Fibroblast of lung (primary cell): ENCODE measurements around the gene PADI2. TPM values are rescaled to one million over a fixed set of nuclear protein-coding genes. Genes with fewer than 3 reads are reported as not detected.
A peak's percentile ranks its signal among the peaks of the same experiment; 100 is the strongest.

ENCODE experiments used
- DNase-seq, 2 donors: peaks; one replicate each; pipeline versions ENCODE4 v3.0.0 to v3.0.0-alpha.2; 2010; ENCODE audit warnings: low read depth in 2 of 2
- H2AFZ ChIP-seq: 2 replicates; pipeline ENCODE4 v1.5.1; 2012; ENCODE audit warnings: low read length, control low read depth, inconsistent platforms
- H3K27ac ChIP-seq: 2 replicates; pipeline ENCODE4 v1.5.1; 2011; ENCODE audit warnings: low read length, control low read depth; ENCODE audit not compliant: insufficient read depth
- H3K27me3 ChIP-seq: 2 replicates; pipeline ENCODE4 v1.5.1; 2011; ENCODE audit warnings: mild to moderate bottlenecking, low read length; ENCODE audit not compliant: control insufficient read depth, insufficient read depth
- H3K36me3 ChIP-seq: 2 replicates; pipeline ENCODE4 v1.5.1; 2011; ENCODE audit warnings: low read length; ENCODE audit not compliant: control insufficient read depth, insufficient read depth
- H3K4me1 ChIP-seq: 2 replicates; pipeline ENCODE4 v1.5.1; 2011; ENCODE audit warnings: low read length; ENCODE audit not compliant: control insufficient read depth, insufficient read depth; ENCODE audit errors: extremely low read depth
- H3K4me2 ChIP-seq: 2 replicates; pipeline ENCODE4 v1.5.1; 2011; ENCODE audit warnings: low read length, control low read depth; ENCODE audit not compliant: insufficient read depth; ENCODE audit errors: extremely low read depth
- H3K4me3 ChIP-seq, 4 experiments: fragments of 200-600 bp in 1 of 4; sonication (generic) in 1 of 4; replicated peaks in 1 of 4; 2 replicates each; pipeline ENCODE4 v1.5.1; 2011 to 2016; ENCODE audit warnings: low read length in 4 of 4, low read depth in 3 of 4, mild to moderate bottlenecking in 3 of 4, control low read depth in 2 of 4, inconsistent platforms in 1 of 4, mixed read lengths in 1 of 4; ENCODE audit not compliant: insufficient read depth in 1 of 4; ENCODE audit errors: control extremely low read depth in 1 of 4
- H3K79me2 ChIP-seq: 2 replicates; pipeline ENCODE4 v1.5.1; 2012; ENCODE audit warnings: mild to moderate bottlenecking, low read length, inconsistent platforms; ENCODE audit not compliant: control insufficient read depth, insufficient read depth
- H3K9ac ChIP-seq: 2 replicates; pipeline ENCODE4 v1.5.1; 2011; ENCODE audit warnings: mild to moderate bottlenecking, low read length, control low read depth; ENCODE audit not compliant: insufficient read depth
- H3K9me3 ChIP-seq: 2 replicates; pipeline ENCODE4 v1.5.1; 2012; ENCODE audit warnings: low read depth, low read length; ENCODE audit not compliant: control insufficient read depth, insufficient read depth
- H4K20me1 ChIP-seq: 2 replicates; pipeline ENCODE4 v1.5.1; 2011; ENCODE audit warnings: low read length; ENCODE audit not compliant: control insufficient read depth, insufficient read depth; ENCODE audit errors: extremely low read depth
- CTCF ChIP-seq, 2 donors: IDR thresholded peaks in 1 of 2; conservative IDR thresholded peaks in 1 of 2; 1 replicate in 1 of 2; 2 replicates in 1 of 2; pipeline ENCODE4 v1.5.1; 2011 to 2012; ENCODE audit warnings: low read length in 2 of 2, control low read depth in 1 of 2, inconsistent platforms in 1 of 2, low read depth in 1 of 2, mild to moderate bottlenecking in 1 of 2
- EZH2 ChIP-seq: IDR thresholded peaks from 2 replicates; pipeline ENCODE4 v1.5.1; 2012; ENCODE audit warnings: low read length, control low read depth, mild to moderate bottlenecking; ENCODE audit errors: missing control alignments
- polyA plus RNA-seq, 2 donors: library from polyadenylated mRNA; depleted of rRNA in 1 of 2; stranded (reverse) in 1 of 2; unstranded in 1 of 2; fragments of >200 nt; gene quantifications; 2 replicates each; pipeline ENCODE4 v1.2.1, GENCODE V29; 2011 to 2012; ENCODE audit warnings: missing spikeins in 1 of 2
- total RNA-seq: library from RNA; depleted of rRNA; stranded (reverse); fragments of >200 nt; gene quantifications from 2 replicates; pipeline ENCODE4 v1.2.1, GENCODE V29; 2014

Gene PADI2
- total and polyA plus RNA-seq, 2 donors (not counting 1 experiment from before 2014, with no cell fraction given), result 0.03 TPM; not detected in 1

GRCh38 chr1:17134724-17135123, 15.5 kb upstream of the PADI2 start:
- TF ChIP-seq EZH2, result no peak
- TF ChIP-seq CTCF (conservative IDR thresholded peaks at IDR 0.05 in 1 of 2, IDR thresholded peaks at IDR 0.05 in 1 of 2; ENCODE audit: low read depth in 1 of 2, low read length in 2 of 2), result no peak
- Histone ChIP-seq H3K27me3 (no peaks in the 10 kb centered on the region), H3K36me3 (no peaks in the 10 kb centered on the region)

GRCh38 chr1:17134034-17134433, 14.8 kb upstream of the PADI2 start:
- no peaks in the 10 kb centered on the region for H3K27me3 ChIP-seq
- H3K9ac ChIP-seq, result no peak overlapping the region
- no peaks in the 10 kb centered on the region for H3K4me1 ChIP-seq
- no peak overlapping the region for H3K4me3 ChIP-seq
- H2AFZ ChIP-seq, result no peak overlapping the region
- TF ChIP-seq CTCF (conservative IDR thresholded peaks at IDR 0.05 in 1 of 2, IDR thresholded peaks at IDR 0.05 in 1 of 2; ENCODE audit: low read depth in 1 of 2, low read length in 2 of 2), result no peak
- no peak for TF ChIP-seq EZH2
- no peak overlapping the region for H3K4me2 ChIP-seq
- H3K27ac ChIP-seq, result no peak overlapping the region
- H4K20me1 ChIP-seq, result no peaks in the 10 kb centered on the region
- no peaks in the 10 kb centered on the region for H3K36me3 ChIP-seq
- no peak for DNase-seq
- H3K79me2 ChIP-seq, result no peaks in the 10 kb centered on the region
- H3K9me3 ChIP-seq, result no peaks in the 10 kb centered on the region

More at GRCh38 chr1:17134724-17135123, 15.5 kb upstream of the PADI2 start:
- DNase-seq, result no peak
- H3K79me2 ChIP-seq, result no peaks in the 10 kb centered on the region
- no peak overlapping the region for H3K4me3 ChIP-seq
- no peak overlapping the region for H2AFZ ChIP-seq
- H3K9me3 ChIP-seq, result no peaks in the 10 kb centered on the region
- H4K20me1 ChIP-seq, result no peaks in the 10 kb centered on the region
- no peak overlapping the region for H3K4me2 ChIP-seq
- no peak overlapping the region for H3K27ac ChIP-seq
- H3K4me1 ChIP-seq, result no peaks in the 10 kb centered on the region
- no peak overlapping the region for H3K9ac ChIP-seq

- no peak overlapping the region for H3K27ac ChIP-seq
Observed at GRCh38 chr1:17130138-17130635, 10.9 kb upstream of the PADI2 start.

More at GRCh38 chr1:17130138-17130635, 10.9 kb upstream of the PADI2 start:
- Histone ChIP-seq H3K9me3 (no peaks in the 10 kb centered on the region), H3K36me3 (no peaks in the 10 kb centered on the region), H3K27me3 (no peaks in the 10 kb centered on the region), H3K79me2 (no peaks in the 10 kb centered on the region), H3K4me1 (peaks cover 7% of the 10 kb centered on the region), H3K4me3 (no peak overlapping the region), H4K20me1 (no peaks in the 10 kb centered on the region), H3K9ac (no peak overlapping the region), H3K4me2 (no peak overlapping the region), H2AFZ (no peak overlapping the region)
- peak in 1 of 2 donors; percentile 42 for DNase-seq
- TF ChIP-seq CTCF (conservative IDR thresholded peaks at IDR 0.05 in 1 of 2, IDR thresholded peaks at IDR 0.05 in 1 of 2; ENCODE audit: low read depth in 1 of 2, low read length in 2 of 2) (no peak), EZH2 (no peak)
